Prostate gland (tissue), 2 donors: ENCODE measurements around the gene MEIOB.

Source experiments
- POLR2AphosphoS5 ChIP-seq: sonication (generic); formaldehyde crosslinking; IDR thresholded peaks from one replicate; pipeline ENCODE4 v1.6.1; 2017; ENCODE audit warnings: antibody characterized with exemption
- TF ChIP-seq, protein P1 (sequence below), 4 experiments: fragments of 200-600 bp in 2 of 4; fragments of 450-650 bp in 2 of 4; sonication (generic) in 2 of 4; IDR thresholded peaks; 1 replicate in 3 of 4; 2 replicates in 1 of 4; pipeline ENCODE4 v1.5.1; 2016 to 2019; ENCODE audit warnings: antibody characterized with exemption in 4 of 4, mild to moderate bottlenecking in 2 of 4, moderate library complexity in 2 of 4

DNA sequence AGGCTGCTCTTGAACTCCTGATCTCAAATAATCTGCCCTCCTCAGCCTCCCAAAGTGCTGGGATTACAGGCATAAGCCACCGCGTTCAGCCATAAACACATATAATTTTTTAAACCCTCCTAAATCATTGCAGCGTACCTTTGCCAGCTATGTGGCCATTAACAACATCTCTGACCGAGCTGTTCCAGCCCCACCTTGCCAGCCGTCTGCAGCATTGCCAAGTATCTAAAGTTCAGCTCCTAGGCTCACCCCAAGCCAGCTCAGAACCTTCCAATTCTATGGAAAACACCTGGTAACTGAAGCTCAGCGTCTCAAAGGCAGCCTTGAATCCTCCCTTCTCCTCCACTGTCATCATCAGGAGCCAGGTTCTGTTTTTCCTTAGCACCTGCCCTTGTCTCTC lies 5.1 kb upstream of the MEIOB start:
- TF ChIP-seq, protein P1, sequence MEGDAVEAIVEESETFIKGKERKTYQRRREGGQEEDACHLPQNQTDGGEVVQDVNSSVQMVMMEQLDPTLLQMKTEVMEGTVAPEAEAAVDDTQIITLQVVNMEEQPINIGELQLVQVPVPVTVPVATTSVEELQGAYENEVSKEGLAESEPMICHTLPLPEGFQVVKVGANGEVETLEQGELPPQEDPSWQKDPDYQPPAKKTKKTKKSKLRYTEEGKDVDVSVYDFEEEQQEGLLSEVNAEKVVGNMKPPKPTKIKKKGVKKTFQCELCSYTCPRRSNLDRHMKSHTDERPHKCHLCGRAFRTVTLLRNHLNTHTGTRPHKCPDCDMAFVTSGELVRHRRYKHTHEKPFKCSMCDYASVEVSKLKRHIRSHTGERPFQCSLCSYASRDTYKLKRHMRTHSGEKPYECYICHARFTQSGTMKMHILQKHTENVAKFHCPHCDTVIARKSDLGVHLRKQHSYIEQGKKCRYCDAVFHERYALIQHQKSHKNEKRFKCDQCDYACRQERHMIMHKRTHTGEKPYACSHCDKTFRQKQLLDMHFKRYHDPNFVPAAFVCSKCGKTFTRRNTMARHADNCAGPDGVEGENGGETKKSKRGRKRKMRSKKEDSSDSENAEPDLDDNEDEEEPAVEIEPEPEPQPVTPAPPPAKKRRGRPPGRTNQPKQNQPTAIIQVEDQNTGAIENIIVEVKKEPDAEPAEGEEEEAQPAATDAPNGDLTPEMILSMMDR (IDR thresholded peaks at IDR 0.05): no peak
- no peak for TF ChIP-seq POLR2AphosphoS5
